DND-41 (cell line): ENCODE measurements around the gene ATXN2L.

Source experiments
- ATAC-seq: fragments of 200-7000 bp; cut with Tn5 transposase; 3 replicates; pipeline ENCODE4 v1.9.1; 2021; ENCODE audit warnings: low read depth; ENCODE audit not compliant: insufficient read depth
- DNase-seq: peaks from one replicate; pipeline ENCODE4 v3.0.0-alpha.2; 2020
- H2AFZ ChIP-seq: 2 replicates; pipeline ENCODE4 v1.6.0; 2012; ENCODE audit warnings: low read depth, low read length
- H3K27ac ChIP-seq: 2 replicates; pipeline ENCODE4 v1.5.1; 2012; ENCODE audit warnings: low read length, inconsistent platforms
- H3K27me3 ChIP-seq: fragments of 200-600 bp; sonication (generic); 2 replicates; pipeline ENCODE4 v1.6.0; 2012; ENCODE audit warnings: low read length, mild to moderate bottlenecking, inconsistent platforms; ENCODE audit not compliant: insufficient read depth, poor library complexity
- H3K36me3 ChIP-seq: 2 replicates; pipeline ENCODE4 v1.5.1; 2012; ENCODE audit warnings: low read length, inconsistent platforms; ENCODE audit not compliant: insufficient read depth
- H3K4me1 ChIP-seq: 2 replicates; pipeline ENCODE4 v1.5.1; 2012; ENCODE audit warnings: mild to moderate bottlenecking, low read length; ENCODE audit not compliant: insufficient read depth
- H3K4me2 ChIP-seq: 2 replicates; pipeline ENCODE4 v1.6.0; 2012; ENCODE audit warnings: mild to moderate bottlenecking, moderate library complexity, low read length, inconsistent platforms; ENCODE audit not compliant: insufficient read depth
- H3K4me3 ChIP-seq, 2 experiments: fragments of 200-600 bp in 1 of 2; shearing (Covaris generic) in 1 of 2; 2 replicates each; pipeline ENCODE4 v1.5.1; 2012 to 2016; ENCODE audit warnings: inconsistent platforms in 2 of 2, low read length in 2 of 2, mild to moderate bottlenecking in 2 of 2, low read depth in 1 of 2, moderate library complexity in 1 of 2
- H3K79me2 ChIP-seq: 2 replicates; pipeline ENCODE4 v1.6.0; 2012; ENCODE audit warnings: low read length, inconsistent platforms; ENCODE audit not compliant: insufficient read depth
- H3K9ac ChIP-seq: 2 replicates; pipeline ENCODE4 v1.6.0; 2012; ENCODE audit warnings: low read depth, mild to moderate bottlenecking, inconsistent platforms, low read length, moderate library complexity
- H3K9me3 ChIP-seq: 2 replicates; pipeline ENCODE4 v1.5.1; 2012; ENCODE audit warnings: low read length, moderate library complexity, mild to moderate bottlenecking, inconsistent platforms; ENCODE audit not compliant: insufficient read depth, severe bottlenecking
- H4K20me1 ChIP-seq: 2 replicates; pipeline ENCODE4 v1.6.0; 2012; ENCODE audit warnings: low read length; ENCODE audit not compliant: insufficient read depth
- EZH2 ChIP-seq: IDR thresholded peaks from 3 replicates; pipeline ENCODE4 v1.6.1; 2012; ENCODE audit warnings: borderline replicate concordance, low read depth, mild to moderate bottlenecking, moderate library complexity, low read length, inconsistent platforms; ENCODE audit not compliant: severe bottlenecking
- TF ChIP-seq, protein P1 (sequence below): IDR thresholded peaks from 2 replicates; pipeline ENCODE4 v1.5.1; 2012; ENCODE audit warnings: borderline replicate concordance, low read length, moderate library complexity, mild to moderate bottlenecking; ENCODE audit not compliant: poor library complexity, severe bottlenecking; ENCODE audit errors: extremely low read depth

The ATXN2L gene

DNA sequence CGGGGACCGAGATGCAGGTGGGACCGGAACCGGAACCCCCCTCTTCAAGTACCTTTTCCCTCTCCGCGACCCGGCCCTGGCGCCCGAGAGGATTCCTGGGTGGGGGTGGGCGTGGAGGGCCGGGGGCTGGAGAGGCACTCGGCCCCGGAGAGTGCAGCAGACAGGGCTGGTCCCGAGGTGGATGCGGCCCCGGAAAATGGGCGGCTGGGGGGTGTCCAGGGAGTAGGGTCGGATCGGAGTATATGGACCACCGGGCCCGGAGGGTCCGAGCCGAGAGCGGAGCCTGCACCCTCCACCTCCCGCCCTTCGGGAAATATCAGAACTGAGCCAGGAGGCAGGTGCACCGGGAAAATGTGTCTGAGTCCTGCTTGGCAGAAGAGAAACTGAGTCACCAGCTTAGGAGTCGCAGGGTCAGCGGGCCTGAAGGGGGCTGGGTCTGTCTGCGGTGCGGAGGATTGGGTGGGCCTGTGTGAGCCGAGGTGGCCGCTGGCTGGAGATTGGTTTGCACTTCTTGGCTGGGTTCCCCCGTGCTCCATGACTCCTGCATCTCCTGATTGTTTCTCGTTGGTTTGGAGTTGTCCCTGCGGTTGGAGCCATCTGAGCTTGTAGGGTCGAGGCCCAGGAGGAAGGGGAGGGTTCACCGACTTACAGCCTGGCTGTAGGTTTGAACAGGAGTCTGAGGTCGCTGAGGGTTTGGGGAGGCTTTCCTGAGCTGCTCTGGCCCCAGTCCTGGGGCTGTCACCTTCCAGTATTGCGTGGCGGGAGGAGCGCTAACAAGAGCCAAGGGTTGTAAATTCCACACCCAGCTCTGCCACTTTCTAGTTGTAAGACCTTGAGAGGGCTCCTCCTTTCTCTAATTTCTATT is 41.4 kb downstream of the ATXN2L start:
- H3K9ac ChIP-seq = peak overlapping the region; percentile 79
- peaks cover 28% of the 10 kb centered on the region for H3K4me1 ChIP-seq
- H3K27ac ChIP-seq = peak overlapping the region; percentile 70
- peak overlapping the region; percentile 94 for H2AFZ ChIP-seq
- H3K27me3 ChIP-seq = no peaks in the 10 kb centered on the region
- H3K9me3 ChIP-seq = no peaks in the 10 kb centered on the region
- ATAC-seq = no peak; the same call in 2 of the 3 replicates
- H3K4me3 ChIP-seq = peak overlapping the region; percentile 58 to 80; a peak in 3 of 4 replicates
- DNase-seq = no peak
- peaks cover 59% of the 10 kb centered on the region for H3K79me2 ChIP-seq
- H3K36me3 ChIP-seq = peaks cover 30% of the 10 kb centered on the region
- H4K20me1 ChIP-seq = peaks cover 8% of the 10 kb centered on the region; the same call in 1 of the 2 replicates
- no peak for TF ChIP-seq EZH2
- TF ChIP-seq, protein P1, sequence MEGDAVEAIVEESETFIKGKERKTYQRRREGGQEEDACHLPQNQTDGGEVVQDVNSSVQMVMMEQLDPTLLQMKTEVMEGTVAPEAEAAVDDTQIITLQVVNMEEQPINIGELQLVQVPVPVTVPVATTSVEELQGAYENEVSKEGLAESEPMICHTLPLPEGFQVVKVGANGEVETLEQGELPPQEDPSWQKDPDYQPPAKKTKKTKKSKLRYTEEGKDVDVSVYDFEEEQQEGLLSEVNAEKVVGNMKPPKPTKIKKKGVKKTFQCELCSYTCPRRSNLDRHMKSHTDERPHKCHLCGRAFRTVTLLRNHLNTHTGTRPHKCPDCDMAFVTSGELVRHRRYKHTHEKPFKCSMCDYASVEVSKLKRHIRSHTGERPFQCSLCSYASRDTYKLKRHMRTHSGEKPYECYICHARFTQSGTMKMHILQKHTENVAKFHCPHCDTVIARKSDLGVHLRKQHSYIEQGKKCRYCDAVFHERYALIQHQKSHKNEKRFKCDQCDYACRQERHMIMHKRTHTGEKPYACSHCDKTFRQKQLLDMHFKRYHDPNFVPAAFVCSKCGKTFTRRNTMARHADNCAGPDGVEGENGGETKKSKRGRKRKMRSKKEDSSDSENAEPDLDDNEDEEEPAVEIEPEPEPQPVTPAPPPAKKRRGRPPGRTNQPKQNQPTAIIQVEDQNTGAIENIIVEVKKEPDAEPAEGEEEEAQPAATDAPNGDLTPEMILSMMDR = no peak
- H3K4me2 ChIP-seq = peak overlapping the region; percentile 98

DNA sequence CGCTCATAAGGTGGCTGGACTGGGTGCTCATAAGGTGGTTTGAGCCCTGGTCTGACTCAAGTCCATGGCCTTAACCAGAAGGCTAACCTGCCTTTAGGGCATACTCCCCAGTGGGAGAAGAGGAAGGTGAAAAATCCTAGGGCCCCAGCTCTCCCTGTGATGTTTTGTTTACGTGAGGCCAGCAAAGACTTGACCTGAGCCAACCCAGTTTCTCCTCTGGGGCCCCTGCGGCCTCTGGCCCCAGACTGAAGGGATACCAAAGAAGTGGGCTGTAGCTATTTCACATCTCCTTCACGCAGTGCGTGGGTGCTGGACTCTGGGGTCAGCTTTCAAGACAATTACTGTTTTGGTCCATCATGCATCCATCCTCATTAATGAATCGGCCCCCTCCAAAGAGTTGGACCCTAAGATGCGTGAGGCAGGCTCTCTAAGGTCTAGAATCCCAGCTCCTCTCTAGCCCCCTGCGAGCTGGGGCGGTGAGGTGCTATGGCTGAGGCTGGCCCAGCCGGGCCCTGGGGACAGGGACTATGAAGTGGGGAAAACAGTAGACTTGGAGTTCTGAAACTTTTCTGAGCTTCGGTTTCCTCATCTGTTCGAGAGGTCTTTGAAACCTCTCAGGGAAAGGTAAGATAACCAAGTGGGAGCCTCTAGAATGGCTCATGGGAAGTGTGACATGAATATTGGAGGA is 42.3 kb downstream of the ATXN2L start:
- Histone ChIP-seq H3K4me3 (peak overlapping the region; percentile 58 to 80; a peak in 3 of 4 replicates), H3K27ac (0 out of 2 replicates have a peak overlapping the region, but pooled peaks have one; percentile 6), H2AFZ (no peak overlapping the region), H3K27me3 (no peaks in the 10 kb centered on the region), H3K9me3 (no peaks in the 10 kb centered on the region), H3K4me1 (peaks cover 28% of the 10 kb centered on the region), H3K9ac (peak overlapping the region; percentile 79), H3K4me2 (peak overlapping the region; percentile 98), H3K79me2 (peaks cover 59% of the 10 kb centered on the region), H3K36me3 (peaks cover 40% of the 10 kb centered on the region), H4K20me1 (peaks cover 9% of the 10 kb centered on the region; the same call in 1 of the 2 replicates)
- TF ChIP-seq EZH2 = no peak
- ATAC-seq = no peak
- no peak for DNase-seq

DNA sequence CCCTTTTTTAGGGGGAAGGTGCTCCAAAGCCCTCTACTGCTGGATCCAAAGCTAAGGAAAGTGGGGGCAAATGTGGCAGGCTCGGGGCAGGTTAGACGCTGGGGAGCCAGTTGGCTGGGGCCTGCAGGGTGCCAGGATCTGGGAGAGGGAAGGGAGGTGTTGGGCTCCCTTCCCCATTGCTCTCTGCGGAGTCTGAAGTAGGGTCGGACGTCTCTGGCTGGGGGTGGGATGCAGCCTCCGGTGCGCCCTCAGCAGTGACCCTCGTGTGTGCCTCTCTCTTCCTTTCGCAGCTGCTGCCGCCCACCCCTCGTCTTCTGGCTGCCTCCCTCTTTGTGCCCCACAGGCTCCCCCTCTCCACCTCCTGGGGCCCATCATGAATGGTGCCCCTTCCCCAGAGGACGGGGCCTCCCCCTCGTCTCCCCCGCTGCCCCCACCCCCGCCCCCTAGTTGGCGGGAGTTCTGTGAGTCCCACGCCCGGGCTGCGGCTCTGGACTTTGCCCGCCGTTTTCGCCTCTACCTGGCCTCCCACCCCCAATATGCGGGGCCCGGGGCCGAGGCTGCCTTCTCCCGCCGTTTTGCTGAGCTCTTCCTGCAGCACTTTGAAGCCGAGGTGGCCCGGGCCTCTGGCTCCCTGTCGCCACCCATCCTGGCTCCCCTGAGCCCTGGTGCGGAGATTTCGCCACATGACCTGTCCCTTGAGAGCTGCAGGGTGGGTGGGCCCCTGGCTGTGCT is 43.1 kb downstream of the ATXN2L start:
- Histone ChIP-seq H3K27me3 (no peaks in the 10 kb centered on the region), H3K4me3 (0 out of 4 replicates have a peak overlapping the region, but pooled peaks of 1 of the 2 experiments have one; percentile 80), H3K9me3 (no peaks in the 10 kb centered on the region), H3K27ac (no peak overlapping the region), H2AFZ (no peak overlapping the region), H3K9ac (peak overlapping the region; percentile 79; the same call in 1 of the 2 replicates), H3K4me1 (peaks cover 28% of the 10 kb centered on the region), H3K79me2 (peaks cover 59% of the 10 kb centered on the region), H4K20me1 (peaks cover 11% of the 10 kb centered on the region; the same call in 1 of the 2 replicates), H3K36me3 (peaks cover 46% of the 10 kb centered on the region), H3K4me2 (peak overlapping the region; percentile 98)
- DNase-seq (no peak), ATAC-seq (no peak)
- TF ChIP-seq, protein P1 = no peak
